Liver (tissue), 9 donors: ENCODE measurements around the gene DAB1. TPM values are rescaled to one million over a fixed set of nuclear protein-coding genes. Genes with fewer than 3 reads are reported as not detected.

Source experiments
- DNase-seq: peaks from one replicate; pipeline ENCODE4 v3.0.0-alpha.2; 2017; ENCODE audit warnings: low spot score
- H3K27ac ChIP-seq, 2 donors: one replicate each; pipeline ENCODE4 v1.7.0; 2013; ENCODE audit warnings: inconsistent platforms in 2 of 2, low read length in 2 of 2, control low read depth in 1 of 2, low read depth in 1 of 2, mild to moderate bottlenecking in 1 of 2
- H3K27me3 ChIP-seq, 4 donors: one replicate each; pipeline versions ENCODE4 v1.6.1 to v1.7.0; 2013; ENCODE audit warnings: low read length in 3 of 4, inconsistent platforms in 1 of 4, mild to moderate bottlenecking in 1 of 4, moderate library complexity in 1 of 4; ENCODE audit not compliant: control insufficient read depth in 4 of 4, insufficient read depth in 4 of 4
- H3K36me3 ChIP-seq, 4 donors: one replicate each; pipeline versions ENCODE4 v1.6.1 to v1.7.0; 2013; ENCODE audit warnings: low read length in 3 of 4, mild to moderate bottlenecking in 3 of 4, low read depth in 1 of 4, moderate library complexity in 1 of 4; ENCODE audit not compliant: control insufficient read depth in 4 of 4, insufficient read depth in 3 of 4
- H3K4me1 ChIP-seq, 4 donors: one replicate each; pipeline versions ENCODE4 v1.6.1 to v1.7.0; 2013; ENCODE audit warnings: low read length in 3 of 4, mild to moderate bottlenecking in 3 of 4, moderate library complexity in 1 of 4; ENCODE audit not compliant: control insufficient read depth in 4 of 4, insufficient read depth in 4 of 4
- H3K4me3 ChIP-seq, 3 donors: one replicate each; pipeline versions ENCODE4 v1.6.1 to v1.7.0; 2013; ENCODE audit warnings: low read length in 3 of 3, control low read depth in 1 of 3, low read depth in 1 of 3, mild to moderate bottlenecking in 1 of 3
- H3K9ac ChIP-seq, 2 donors: one replicate each; pipeline ENCODE4 v1.7.0; 2013; ENCODE audit warnings: low read length in 2 of 2, mild to moderate bottlenecking in 2 of 2, moderate library complexity in 2 of 2, control low read depth in 1 of 2, low read depth in 1 of 2
- H3K9me3 ChIP-seq, 4 donors: one replicate each; pipeline versions ENCODE4 v1.6.1 to v1.7.0; 2013; ENCODE audit warnings: low read length in 3 of 4; ENCODE audit not compliant: control insufficient read depth in 4 of 4
- ATF3 ChIP-seq: IDR thresholded peaks from 2 replicates; pipeline ENCODE4 v1.6.1; 2016; ENCODE audit warnings: antibody characterized with exemption
- CTCF ChIP-seq: fragments of 150-350 bp; IDR thresholded peaks from 2 replicates; pipeline ENCODE4 v1.5.1; 2017; ENCODE audit warnings: improper control_type of control experiment, low read depth, low read length; ENCODE audit not compliant: missing input control
- EGR1 ChIP-seq, 2 donors: IDR thresholded peaks; 2 replicates each; pipeline ENCODE4 v1.6.1; 2016 to 2018; ENCODE audit warnings: antibody characterized with exemption in 2 of 2, low read depth in 2 of 2
- FOXA1 ChIP-seq: IDR thresholded peaks from 2 replicates; pipeline ENCODE4 v1.6.1; 2016; ENCODE audit warnings: antibody characterized with exemption
- FOXA2 ChIP-seq: IDR thresholded peaks from 2 replicates; pipeline ENCODE4 v1.6.1; 2016; ENCODE audit warnings: antibody characterized with exemption
- GABPA ChIP-seq, 2 donors: IDR thresholded peaks in 1 of 2; conservative IDR thresholded peaks in 1 of 2; 2 replicates each; pipeline ENCODE4 v1.6.1; 2016; ENCODE audit warnings: antibody characterized with exemption in 2 of 2, mild to moderate bottlenecking in 1 of 2, moderate library complexity in 1 of 2
- HNF4A ChIP-seq, 2 donors: conservative IDR thresholded peaks; 2 replicates each; pipeline ENCODE4 v1.6.1; 2016; ENCODE audit warnings: antibody characterized with exemption in 2 of 2, mild to moderate bottlenecking in 2 of 2
- HNF4G ChIP-seq: IDR thresholded peaks from 2 replicates; pipeline ENCODE4 v1.6.1; 2016; ENCODE audit warnings: antibody characterized with exemption
- JUND ChIP-seq, 2 donors: IDR thresholded peaks; 2 replicates each; pipeline ENCODE4 v1.6.1; 2016; ENCODE audit warnings: antibody characterized with exemption in 2 of 2
- NR2F2 ChIP-seq: IDR thresholded peaks from 2 replicates; pipeline ENCODE4 v1.6.1; 2016; ENCODE audit warnings: antibody characterized with exemption
- RAD21 ChIP-seq, 2 donors: IDR thresholded peaks; 2 replicates each; pipeline ENCODE4 v1.6.1; 2016; ENCODE audit warnings: antibody characterized with exemption in 2 of 2, mild to moderate bottlenecking in 2 of 2
- REST ChIP-seq: IDR thresholded peaks from 2 replicates; pipeline ENCODE4 v1.6.1; 2016; ENCODE audit warnings: antibody characterized with exemption, mild to moderate bottlenecking
- RXRA ChIP-seq, 2 donors: IDR thresholded peaks; 2 replicates each; pipeline ENCODE4 v1.6.1; 2017 to 2018; ENCODE audit warnings: antibody characterized with exemption in 2 of 2, mild to moderate bottlenecking in 1 of 2
- SP1 ChIP-seq: IDR thresholded peaks from 2 replicates; pipeline ENCODE4 v1.6.1; 2018; ENCODE audit warnings: antibody characterized with exemption, mild to moderate bottlenecking
- TAF1 ChIP-seq: conservative IDR thresholded peaks from 2 replicates; pipeline ENCODE4 v1.6.1; 2016; ENCODE audit warnings: antibody characterized with exemption, mild to moderate bottlenecking
- YY1 ChIP-seq: IDR thresholded peaks from 2 replicates; pipeline ENCODE4 v1.6.1; 2016; ENCODE audit warnings: antibody characterized with exemption, mild to moderate bottlenecking
- ZBTB33 ChIP-seq: IDR thresholded peaks from 2 replicates; pipeline ENCODE4 v1.6.1; 2016; ENCODE audit warnings: antibody characterized with exemption
- WGBS: extraction: QIAGEN DNeasy Blood & Tissue Kit; methylation state at CpG from one replicate; pipeline ENCODE4 v1.1.7; 2013; 5-methylcytosine and 5-hydroxymethylcytosine counted together
- polyA plus RNA-seq, 2 donors: library from polyadenylated mRNA; stranded (reverse) in 1 of 2; unstranded in 1 of 2; fragments of 200-250 nt in 1 of 2; fragments of >200 nt in 1 of 2; fragmentation: Nextera tagmentation in 1 of 2; extraction: Ambion mirVana in 1 of 2; gene quantifications; one replicate each; pipeline versions ENCODE4 v1.2.1 to v1.2.3, GENCODE V29; 2013 to 2015
- total RNA-seq, 2 donors: library from RNA; depleted of rRNA; stranded (reverse); fragments of >200 nt; gene quantifications; one replicate each; pipeline ENCODE4 v1.2.3, GENCODE V29; 2014
- TF ChIP-seq, protein P1 (sequence below): IDR thresholded peaks from 2 replicates; pipeline ENCODE4 v1.6.1; 2016; ENCODE audit warnings: antibody characterized with exemption
- donor health status: healthy.
- donor health status: healthy.
- donor health status: healthy.
- donor health status: healthy.
- donor health status: healthy.

The DAB1 gene
- total and polyA plus RNA-seq, 4 donors: 0.54 to 1.7 (median 1.2) TPM

DNA sequence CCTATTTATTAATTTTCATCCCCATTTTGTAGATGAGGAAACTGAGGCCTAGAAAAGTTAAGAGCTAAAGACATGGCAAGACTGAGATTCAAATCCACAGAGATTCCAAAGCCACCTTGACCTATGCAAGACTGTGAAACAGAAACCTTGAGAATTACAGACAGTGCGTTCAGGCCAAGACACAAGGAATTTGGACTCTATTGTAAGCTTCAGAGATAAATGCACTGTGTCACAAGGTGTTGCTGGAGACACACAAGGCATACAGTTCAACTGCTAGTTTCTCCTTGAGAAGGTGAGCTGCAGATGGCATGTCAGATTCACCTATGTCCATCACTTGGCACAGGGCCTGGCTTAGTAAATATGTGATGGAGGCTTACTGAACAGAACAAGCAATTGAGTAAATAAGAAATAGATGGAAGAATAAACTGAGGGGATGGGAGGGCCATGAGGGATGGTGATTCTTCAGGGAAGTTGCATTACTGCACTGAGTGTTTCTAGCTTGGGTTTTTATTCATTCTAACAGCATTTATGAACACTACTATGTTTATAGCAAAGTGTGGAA is 215.0 kb downstream of the DAB1 start:
- Histone ChIP-seq H3K9ac (no peak overlapping the region), H3K4me3 (no peak overlapping the region), H3K27ac (no peak overlapping the region), H3K27me3 (no peaks in the 10 kb centered on the region), H3K9me3 (no peaks in the 10 kb centered on the region), H3K4me1 (peaks cover 0 to 11% (median 7%) of the 10 kb centered on the region in 4 donors), H3K36me3 (no peaks in the 10 kb centered on the region)
- no peak for DNase-seq
- WGBS: 92% methylated on average over 1 of the region's 1 CpG
- no peak for TF ChIP-seq NR2F2
- TF ChIP-seq RAD21 (IDR thresholded peaks at IDR 0.05): peak in 1 of 2 donors; percentile 11
- TF ChIP-seq FOXA2: peak; percentile 73
- peak; percentile 62 for TF ChIP-seq FOXA1

DNA sequence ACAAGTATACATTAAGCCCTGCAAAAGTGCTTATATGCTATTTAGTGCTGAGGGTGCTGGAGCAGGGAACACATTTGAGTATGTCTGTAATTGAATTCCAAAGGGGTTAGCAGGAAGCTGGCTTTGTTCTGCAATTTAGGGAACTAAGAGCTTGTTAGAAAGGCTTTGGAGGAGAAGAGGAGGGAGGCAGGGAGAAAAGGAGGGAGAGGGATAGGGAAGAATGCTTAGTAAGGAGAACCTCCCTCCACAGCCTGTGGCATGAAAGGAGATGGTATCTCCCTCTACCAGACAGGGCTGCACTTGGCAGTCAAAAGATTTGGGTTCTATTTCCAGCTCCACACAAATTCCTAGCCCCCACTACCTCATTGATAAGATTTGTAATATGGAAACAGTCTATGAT is 217.8 kb downstream of the DAB1 start:
- Histone ChIP-seq H3K27me3 (no peaks in the 10 kb centered on the region), H3K9me3 (no peaks in the 10 kb centered on the region), H3K4me3 (no peak overlapping the region), H3K27ac (no peak overlapping the region), H3K4me1 (peaks cover 0 to 11% (median 7%) of the 10 kb centered on the region in 4 donors), H3K9ac (no peak overlapping the region), H3K36me3 (no peaks in the 10 kb centered on the region)
- no peak for DNase-seq
- no peak for TF ChIP-seq EGR1 (IDR thresholded peaks at IDR 0.05; ENCODE audit: low read depth in 2 of 2)
- TF ChIP-seq HNF4A (conservative IDR thresholded peaks at IDR 0.05): no peak
- TF ChIP-seq YY1: no peak

DNA sequence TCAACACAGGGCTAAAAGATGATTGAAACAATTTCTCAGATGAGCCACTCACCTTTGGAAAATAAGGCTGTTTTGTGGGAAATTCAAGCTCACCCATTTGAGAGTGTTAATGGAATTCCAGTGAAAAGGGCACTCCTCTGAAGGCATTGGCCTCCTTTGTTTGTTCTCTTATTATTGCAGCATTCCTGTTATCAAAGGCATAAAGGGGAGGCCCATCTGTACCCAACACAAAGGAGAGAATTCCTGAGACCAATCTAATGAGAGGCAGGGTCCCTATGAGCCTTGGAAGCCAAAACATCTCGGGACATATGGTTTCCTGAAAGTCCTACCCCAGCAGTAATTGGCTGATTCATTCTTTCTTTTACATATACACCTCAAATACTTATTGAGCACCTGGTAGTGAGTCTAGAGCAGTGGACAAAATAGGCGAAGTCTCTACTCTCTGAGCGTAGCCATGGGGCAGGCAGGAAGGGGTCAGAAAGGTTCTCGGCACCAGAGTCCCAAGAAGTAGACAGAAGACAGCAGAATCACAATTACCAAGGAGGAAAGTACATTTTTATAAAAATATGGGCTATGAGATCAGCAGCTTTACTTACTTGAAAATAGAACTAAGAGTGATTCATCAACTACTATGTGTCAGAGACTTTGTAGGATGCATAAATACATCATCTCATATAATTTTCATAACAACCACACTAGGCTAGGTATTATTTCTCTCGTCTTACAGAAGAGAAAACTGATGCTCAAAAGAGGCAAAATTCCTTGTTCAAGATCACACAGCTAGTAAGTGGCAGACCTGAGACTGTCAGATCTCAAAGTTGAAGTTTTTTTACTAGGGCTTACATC is 218.7 kb downstream of the DAB1 start:
- 84% methylated on average over 5 of the region's 5 CpGs for WGBS

More for the DNA sequence above, 218.7 kb downstream of the DAB1 start:
- no peaks in the 10 kb centered on the region for H3K27me3 ChIP-seq
- no peak overlapping the region for H3K27ac ChIP-seq
- peaks cover 0 to 11% (median 7%) of the 10 kb centered on the region in 4 donors for H3K4me1 ChIP-seq
- H3K36me3 ChIP-seq: no peaks in the 10 kb centered on the region
- no peak overlapping the region for H3K4me3 ChIP-seq
- no peak for DNase-seq
- no peaks in the 10 kb centered on the region for H3K9me3 ChIP-seq
- no peak for TF ChIP-seq EGR1 (IDR thresholded peaks at IDR 0.05; ENCODE audit: low read depth in 2 of 2)
- no peak for TF ChIP-seq GABPA (IDR thresholded peaks at IDR 0.05 in 1 of 2, conservative IDR thresholded peaks at IDR 0.05 in 1 of 2)
- TF ChIP-seq REST: no peak
- TF ChIP-seq HNF4A (conservative IDR thresholded peaks at IDR 0.05): no peak
- TF ChIP-seq, protein P1, sequence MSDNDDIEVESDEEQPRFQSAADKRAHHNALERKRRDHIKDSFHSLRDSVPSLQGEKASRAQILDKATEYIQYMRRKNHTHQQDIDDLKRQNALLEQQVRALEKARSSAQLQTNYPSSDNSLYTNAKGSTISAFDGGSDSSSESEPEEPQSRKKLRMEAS: no peak
- TF ChIP-seq FOXA1: no peak
- TF ChIP-seq YY1: no peak
- TF ChIP-seq ZBTB33: no peak
- no peak for TF ChIP-seq NR2F2
- TF ChIP-seq TAF1: no peak
- no peak for TF ChIP-seq RAD21 (IDR thresholded peaks at IDR 0.05)
- no peak for TF ChIP-seq FOXA2
- TF ChIP-seq JUND (IDR thresholded peaks at IDR 0.05): no peak
- no peak for TF ChIP-seq HNF4G
- no peak for TF ChIP-seq RXRA (IDR thresholded peaks at IDR 0.05)
- TF ChIP-seq SP1: no peak
- TF ChIP-seq ATF3: no peak
- TF ChIP-seq CTCF: no peak
- no peak overlapping the region for H3K9ac ChIP-seq
